SK-N-DZ (cell line): ENCODE data around the gene ARHGAP24.
"Not testable (repeated sequence)": the region's sequence is repeated elsewhere in the genome, so short reads cannot be mapped to it uniquely, and the experiment has no call there.

Source experiments
- DNase-seq: peaks from one replicate; pipeline ENCODE4 v3.0.0-alpha.2; 2015; ENCODE audit warnings: low spot score

The ARHGAP24 gene

DNA sequence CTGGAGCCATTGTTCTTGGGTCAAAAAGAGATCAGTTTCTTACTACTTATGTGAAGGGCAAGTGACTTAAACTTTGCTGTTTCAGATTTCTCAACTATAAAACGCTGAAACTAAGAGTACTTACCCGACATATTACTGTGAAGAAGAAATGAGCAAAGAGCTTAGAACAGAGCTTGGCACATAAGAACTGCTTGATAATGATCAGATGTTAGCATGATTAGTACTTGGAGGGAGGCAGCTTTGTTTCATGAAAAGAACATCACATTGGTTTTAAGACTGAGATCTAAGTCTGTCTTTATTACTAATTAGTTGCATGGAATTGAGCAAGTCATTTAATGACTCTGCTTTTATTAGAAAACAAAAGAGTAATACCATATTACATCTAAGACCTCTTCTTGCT, 169.1 kb downstream of the ARHGAP24 start:
- DNase-seq: no peak

DNA sequence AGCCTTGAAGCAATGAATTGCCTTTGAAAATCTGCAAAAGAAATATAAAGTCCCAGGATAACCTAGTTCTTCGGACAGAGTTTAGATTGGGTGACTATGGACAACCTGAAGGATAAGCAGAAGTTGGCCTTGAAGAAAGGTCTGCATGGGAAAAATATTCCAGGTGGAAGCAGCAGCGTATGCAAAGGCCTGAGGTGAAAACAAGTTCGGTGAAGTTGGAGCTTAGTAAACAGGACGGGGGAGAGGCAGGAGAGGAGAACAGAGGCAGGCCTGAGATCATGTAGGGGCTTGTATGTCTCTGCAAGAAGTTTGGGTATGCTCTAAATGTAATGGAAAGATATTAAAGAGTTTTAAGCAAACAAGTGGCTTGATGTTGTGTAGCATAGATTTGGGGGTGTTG, 176.0 kb downstream of the ARHGAP24 start:
- DNase-seq: no peak

DNA sequence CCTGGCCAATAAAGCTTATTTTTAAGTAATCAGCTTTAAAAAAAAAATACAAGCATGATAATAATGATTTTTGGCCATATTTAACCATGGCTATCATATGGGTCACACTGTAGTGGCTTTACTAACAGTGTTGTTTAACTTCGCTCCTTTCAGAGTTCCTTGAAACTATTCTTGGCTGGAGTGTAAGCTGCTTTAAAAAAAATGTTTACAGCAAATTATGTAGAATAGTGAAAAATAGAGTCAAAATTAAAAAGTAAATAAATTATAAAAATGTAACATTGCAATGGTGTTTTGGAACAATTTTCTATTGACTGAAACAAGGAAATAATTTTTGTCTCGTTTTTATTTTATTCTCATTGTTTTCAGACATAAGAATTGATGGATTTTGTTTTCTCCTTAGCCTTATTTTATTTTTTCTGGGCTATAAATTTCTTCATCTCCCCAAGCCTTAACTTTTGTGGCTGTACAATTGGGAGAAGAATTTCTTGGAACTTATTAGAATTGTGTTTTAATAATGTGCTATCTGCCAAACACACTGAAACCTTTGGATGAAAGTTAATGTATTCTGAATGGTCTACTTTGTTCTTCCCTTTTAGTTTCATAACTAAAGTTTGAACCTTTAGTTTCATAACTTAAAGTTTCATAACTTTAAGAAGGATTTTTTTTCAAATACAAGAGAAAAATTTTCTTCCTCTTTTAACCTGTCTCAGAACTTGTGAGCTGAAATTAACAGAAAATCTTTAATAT, 182.0 kb downstream of the ARHGAP24 start:
- no peak for DNase-seq

DNA sequence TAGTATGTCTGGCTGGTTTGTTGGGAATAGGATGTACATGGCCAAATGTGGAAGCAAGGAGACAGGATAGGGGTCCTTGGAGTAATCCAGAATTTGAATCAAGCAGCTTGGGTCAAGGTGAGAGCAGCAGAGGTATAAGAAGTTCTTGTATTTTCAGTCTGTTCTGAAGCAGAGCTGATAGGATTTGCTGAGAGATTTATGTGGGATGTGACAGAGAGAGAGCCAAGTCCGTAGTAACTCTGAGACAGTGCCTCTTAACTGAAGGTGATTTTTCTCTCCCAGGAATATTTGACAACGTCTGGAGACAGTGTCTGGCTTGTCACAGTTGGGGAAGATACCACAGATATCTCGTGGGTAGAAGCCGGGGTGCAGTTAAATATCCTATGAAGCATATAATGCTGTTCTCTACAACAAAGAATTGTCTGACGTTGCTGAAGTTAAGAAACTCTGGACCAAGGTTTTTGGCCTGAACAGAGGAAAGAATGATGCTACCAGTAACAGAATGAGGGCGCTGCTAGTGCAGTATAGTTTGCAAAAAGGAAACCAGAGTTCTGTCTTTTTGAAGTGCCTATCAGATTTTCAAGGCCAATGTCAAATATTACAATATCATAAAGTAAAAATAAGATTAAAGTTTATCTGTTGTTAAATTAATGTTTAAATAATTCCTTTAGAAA, 184.0 kb downstream of the ARHGAP24 start:
- no peak for DNase-seq

DNA sequence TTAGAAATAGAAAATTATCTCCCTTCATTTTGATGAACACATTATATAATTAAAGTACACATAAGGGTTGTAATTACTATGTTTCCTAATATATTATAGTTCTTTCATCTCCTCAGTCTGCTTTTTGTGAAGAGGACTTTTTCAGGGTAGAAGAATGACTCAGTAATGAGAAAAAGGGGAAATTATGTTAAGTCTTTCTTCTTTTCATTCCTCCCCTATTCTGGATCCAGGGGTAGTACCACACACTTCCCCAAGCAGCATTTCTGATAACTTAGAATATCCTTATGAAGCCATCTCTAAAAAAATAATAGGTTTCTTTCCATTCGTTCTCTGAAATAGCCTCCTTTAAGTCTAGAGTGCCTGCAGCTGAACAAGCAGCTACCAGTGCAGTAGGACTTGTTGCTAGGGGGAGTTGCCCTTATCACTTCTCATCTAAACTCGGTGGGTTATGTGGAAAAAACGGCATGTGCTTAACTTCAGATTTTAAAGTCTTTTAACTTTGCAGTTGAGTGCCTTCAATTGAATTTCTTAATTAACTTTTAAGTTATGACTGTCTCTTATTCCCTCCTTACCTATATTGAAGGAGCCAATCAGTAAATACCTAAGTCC, 184.8 kb downstream of the ARHGAP24 start:
- peak; percentile 45 for DNase-seq

DNA sequence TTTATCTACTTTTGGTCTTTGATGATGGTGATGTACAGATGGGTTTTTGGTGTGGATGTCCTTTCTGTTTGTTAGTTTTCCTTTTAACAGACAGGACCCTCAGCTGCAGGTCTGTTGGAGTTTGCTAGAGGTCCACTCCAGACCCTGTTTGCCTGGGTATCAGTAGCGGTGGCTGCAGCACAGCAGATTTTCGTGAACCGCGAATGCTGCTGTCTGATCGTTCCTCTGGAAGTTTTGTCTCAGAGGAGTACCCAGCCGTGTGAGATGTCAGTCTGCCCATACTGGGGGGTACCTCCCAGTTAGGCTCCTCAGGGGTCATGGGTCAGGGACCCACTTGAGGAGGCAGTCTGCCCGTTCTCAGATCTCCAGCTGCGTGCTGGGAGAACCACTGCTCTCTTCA, 191.7 kb downstream of the ARHGAP24 start:
- not testable (repeated sequence) for DNase-seq

DNA sequence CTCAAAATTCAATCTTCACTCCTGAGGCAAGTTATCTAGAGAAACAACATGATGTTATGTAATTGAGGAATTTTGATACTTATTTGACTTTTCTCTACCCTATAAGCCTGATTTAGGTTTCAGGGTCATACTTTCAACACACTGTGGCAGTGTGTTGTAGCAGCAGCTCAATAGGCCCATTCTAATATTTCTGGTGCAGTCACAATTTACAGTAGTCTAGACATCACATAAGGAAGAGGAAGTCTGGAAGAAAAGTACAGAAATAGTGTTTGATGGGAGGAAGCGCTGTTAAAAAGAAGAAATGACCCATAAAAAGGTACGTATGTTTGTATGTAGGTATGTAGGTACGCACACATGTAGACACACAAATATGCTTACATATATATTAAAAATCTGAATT, 194.3 kb downstream of the ARHGAP24 start:
- no peak for DNase-seq

DNA sequence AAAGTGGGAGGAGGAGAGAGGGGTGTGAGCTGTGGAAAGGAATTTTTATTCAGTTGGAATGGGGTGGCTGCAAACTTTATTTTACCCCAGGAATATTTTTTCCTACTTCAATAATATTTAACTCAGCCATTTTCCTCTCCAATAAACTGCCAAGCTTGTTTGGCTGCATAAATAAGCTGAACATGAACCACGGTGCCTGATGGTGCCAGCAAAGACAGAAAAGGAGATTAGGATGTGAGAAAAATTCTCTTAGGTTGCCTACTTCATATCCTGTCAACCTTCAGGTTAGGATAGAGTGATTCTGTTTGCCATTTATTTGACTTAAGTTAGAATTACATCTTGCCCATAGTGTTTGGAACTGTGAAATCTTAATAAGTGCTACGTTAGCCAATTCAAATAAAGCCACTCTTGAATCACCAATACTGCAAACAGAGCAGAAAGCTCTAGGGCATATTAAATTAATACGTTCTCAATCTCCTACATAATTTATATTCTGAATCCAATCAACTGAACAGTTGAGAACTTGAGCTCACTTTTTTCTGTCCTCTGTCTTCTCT, 195.1 kb downstream of the ARHGAP24 start:
- no peak for DNase-seq

DNA sequence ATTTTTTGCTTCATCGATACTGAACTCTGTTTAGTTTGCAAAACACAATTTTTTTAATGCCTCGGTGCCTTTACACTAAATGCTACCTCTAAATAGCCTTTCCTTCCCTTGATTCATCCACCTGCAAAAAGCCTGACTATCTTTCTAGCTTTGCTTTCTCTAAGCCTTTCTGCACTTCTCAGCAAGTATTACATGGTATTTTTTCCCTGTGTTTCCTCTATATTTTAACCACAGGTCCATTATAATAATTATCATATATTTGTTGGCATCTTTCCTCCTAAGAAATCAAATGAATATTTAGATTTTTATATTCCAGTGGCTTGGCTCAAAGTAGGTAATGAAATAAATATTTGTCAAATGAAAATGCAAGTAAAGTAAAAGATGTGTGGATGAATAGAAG, 196.2 kb downstream of the ARHGAP24 start:
- no peak for DNase-seq

DNA sequence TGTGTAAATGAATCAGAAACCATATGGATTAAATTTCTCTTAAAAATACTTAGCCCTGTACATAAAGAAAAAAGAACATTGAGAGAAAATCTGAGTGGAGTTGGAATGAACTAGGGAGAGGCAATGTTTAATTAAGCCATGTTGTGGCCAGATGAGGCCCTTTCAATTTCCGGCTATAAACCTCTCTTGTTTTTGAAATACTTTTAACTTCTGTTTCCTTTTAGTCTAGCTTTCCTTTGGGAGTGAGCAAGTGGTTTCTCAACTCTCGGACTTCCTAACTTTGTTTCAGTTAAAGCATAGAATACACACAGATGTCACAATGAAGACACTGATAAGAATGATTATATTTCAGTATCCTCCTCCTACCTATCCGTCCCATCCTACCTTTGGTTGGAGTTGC, 197.2 kb downstream of the ARHGAP24 start:
- no peak for DNase-seq

DNA sequence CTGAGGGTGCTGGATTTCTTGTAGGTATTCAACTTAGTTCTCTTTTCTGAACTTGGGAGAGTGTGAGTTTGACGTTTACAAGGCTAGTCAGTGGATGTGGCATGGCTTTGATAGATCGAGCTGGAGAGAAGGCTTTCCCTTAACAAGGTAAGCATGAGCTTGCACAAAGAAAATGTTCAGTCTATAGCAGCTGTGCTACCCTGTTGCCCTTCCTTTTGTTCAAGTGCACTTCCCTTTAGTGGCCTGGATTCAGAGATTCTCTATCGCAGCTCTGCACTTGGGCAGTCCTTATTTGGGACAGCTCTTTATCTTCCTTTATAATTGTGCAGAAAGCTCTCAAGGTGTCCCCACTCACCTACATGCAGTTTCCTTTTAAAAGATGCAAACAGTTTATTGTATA, 198.0 kb downstream of the ARHGAP24 start:
- no peak for DNase-seq

DNA sequence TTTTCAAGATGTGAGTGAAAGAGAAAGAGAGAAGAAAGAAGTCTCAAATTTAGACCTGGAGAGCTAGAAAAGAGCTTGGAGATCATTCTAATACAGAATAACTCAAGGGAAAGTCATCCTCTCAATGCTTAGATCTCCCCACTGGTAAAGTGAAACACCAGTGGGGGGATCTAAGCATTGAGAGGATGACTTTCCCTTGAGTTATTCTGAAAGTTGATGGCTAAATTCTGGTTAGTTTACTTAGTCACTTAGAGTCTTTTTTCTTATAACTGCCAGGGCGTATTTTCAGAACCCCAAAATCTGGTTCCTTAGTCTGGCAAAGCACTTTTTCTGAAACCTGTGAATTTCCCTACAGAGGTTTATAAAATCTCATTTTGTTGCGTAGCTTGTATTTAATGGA, 198.6 kb downstream of the ARHGAP24 start:
- DNase-seq: no peak

DNA sequence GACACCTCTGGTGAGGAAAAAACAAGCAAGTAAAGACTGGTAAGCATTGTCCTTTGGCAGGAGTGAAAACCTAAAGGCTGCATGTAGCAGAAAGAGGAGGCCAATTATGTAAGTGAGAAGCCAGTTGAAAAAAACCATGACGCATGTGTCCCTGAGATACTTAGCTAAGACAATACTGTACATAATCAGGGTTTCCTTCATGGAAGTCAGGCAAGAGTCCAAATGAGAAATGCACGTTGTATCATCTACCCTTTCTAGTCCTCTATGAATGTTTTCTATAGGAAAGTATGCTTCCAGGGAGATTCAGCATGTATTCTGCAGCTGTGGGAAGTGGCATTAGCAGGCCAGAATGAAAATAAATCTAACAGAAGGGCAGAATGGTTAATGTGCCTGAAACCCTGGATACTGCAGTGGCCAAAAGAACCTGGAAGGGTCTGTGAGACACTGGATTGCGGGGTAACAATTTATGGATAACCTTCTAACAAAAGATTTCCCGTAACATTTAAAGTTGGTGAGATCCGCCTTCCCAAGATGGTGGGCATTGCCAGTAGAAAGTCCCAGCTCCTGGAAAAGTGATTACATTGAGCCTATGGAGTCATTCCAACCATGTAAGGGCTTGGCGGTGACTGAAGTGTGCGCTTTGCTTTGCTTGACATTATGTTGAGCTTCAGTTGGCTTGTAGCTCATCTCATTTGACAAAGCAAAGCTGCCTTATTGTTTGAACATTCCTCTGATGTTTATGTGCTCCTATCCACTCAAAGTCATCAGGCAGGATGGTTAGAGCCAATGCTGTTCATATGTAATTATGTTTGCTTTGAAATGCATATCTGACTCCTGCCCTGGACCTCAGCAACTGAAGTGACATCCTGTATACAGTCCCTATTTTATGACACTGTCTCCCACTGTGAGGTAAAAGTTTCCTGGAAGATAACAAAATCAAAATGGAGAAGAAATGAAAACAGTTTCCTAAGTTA, 200.4 kb downstream of the ARHGAP24 start:
- DNase-seq: no peak

DNA sequence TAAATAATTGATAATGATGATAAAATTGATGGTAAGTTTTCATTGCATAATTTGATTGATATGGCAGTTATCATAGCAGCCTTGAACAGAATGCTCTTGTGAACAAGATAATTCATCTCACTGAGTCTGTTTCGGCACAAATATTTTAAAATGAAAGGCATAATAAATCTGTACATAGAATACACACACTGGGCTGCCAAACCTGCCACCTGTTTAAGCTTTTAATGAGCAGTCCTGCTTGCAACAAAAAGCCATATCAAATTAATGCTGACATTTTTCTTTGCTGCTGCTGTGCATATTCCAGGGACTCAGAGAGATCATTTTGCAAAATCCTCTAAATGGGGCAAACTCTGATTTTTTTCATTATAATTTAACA, 201.1 kb downstream of the ARHGAP24 start:
- no peak for DNase-seq

DNA sequence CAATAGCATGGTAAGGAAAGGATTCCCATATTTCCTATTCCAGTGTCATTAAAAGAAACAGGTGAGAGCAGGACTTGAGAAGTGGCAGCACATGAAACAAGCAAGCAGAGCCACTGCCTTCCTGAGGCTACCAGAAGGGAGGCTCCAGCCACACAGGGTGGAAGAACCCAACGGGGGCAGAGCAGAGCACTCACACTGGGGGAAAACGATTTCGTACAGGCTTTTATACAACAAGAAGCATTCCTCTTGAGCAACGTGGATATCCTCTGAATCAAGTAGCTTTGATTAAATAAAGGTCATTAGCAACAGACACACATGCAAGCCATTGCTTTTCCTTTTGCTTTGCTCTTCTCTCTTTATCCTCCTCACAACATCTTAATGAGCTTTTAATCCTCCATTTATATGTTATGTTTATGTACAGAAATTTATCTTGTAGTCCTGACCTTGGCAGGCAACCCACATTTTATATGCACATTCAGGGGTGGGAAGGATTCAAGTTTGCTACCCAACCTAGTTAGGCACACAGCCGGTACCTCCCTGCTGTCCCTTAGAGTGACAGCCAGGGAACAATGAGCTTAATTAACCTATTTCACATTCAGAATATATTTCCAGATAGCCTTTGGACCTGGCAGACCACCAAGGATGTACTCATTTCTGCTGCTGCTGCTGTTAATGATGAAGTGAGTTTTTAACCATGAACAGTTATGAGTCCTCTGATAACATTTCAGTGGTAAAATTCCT, 202.1 kb downstream of the ARHGAP24 start:
- peak; percentile 4 for DNase-seq

DNA sequence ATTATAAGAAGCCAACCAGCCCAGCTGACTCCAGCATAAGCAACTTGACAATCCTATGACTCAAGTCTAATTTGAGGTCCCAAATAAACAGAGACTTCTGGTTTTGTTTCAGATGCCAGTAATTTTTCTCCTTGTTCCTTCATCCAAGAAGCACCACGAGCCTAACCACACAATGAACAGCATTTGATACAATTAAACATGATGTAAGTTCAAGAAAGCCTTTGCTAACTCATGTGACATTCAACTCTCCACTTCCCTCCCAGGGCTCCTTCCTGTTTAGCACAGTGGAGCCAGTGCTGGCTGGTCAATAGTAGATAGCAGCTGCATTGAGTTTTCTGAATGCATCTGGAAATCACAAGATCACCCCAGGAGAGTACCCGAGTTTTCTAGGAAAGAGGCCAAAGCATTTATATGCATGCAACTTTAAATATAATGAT, 206.3 kb downstream of the ARHGAP24 start:
- no peak for DNase-seq

DNA sequence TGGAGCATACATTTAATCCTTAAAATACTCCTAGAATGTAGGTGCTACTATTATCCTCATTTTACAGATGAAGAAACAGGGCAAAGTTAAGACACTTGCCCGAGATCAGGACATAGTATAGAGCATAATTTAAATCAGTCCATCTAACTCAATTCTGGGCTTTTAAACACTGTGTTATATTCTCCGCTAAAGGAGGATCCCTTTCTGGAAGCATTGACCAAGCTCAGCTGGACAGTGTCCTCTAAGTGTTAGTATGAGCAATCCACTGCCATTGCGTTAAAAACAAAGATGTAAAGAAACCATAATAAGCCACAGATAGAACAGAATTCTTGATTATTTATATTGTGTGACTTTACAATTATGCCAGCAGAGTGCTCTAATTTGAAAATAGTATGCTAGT, 207.0 kb downstream of the ARHGAP24 start:
- no peak for DNase-seq

DNA sequence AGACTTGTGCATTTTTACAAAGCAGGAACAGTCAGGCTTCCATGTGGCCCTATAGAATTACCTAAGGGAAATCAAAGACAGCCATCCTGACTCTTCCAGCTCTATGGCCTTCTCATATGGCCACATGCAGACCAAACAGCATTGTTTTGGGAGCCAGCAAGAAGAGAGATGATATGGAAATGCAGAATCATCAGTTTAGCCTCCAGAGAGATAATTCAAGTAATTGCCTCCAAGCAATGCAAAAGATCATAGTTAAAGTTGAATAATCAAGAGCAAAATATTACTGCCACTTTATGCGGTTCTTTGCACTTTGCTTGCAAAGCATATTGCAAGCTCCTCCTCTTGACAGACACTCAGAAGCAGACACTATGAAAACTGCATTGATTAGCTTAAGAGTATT, 207.4 kb downstream of the ARHGAP24 start:
- DNase-seq: no peak

DNA sequence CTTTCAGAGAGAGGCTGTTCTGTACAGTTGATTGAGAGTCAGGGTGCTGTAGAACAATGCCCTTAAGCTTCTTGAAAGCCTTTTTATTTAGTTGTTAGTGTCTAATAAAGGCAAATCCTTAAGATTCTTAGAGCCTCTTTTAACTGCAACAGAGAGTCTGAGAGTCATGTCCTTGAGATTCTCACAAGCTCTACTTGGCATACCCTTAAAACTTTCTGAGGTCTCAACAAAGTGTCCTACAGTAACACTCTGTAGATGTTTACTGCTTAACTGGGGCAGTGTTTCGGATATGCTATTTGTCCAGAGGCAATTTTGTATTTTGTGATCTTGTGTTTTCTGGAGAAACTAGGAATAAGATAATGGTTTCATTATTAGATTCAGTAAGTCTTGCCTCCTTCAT, 209.7 kb downstream of the ARHGAP24 start:
- DNase-seq: no peak

DNA sequence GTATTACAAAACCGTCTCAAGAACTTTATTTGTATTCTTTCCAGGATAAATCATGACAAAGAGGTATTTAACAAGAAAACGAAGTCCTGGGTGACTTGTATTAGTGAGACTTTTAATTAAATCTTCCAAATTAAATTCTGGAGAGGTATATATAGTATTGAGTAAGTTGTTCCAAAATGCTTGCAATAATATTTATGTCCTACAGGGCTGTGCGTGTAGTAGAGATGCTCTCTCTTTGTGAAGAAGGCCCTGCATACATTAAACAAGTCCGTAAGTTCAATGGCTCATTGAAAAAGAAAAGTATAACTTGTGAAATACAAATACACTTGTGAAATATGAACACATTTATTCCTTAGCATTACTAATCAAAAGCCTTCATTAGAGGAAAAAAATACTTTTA, 211.4 kb downstream of the ARHGAP24 start:
- no peak for DNase-seq
